ENCODE results near the gene VSX2.
"Not testable (repeated sequence)": the region's sequence is repeated elsewhere in the genome, so short reads cannot be mapped to it uniquely, and the experiment has no call there.

The VSX2 gene

GRCh38 chr14:74260525-74261233 lies 21.4 kb downstream of the VSX2 start:
- no peak for DNase-seq

GRCh38 chr14:74261288-74261687 lies 22.0 kb downstream of the VSX2 start:
- DNase-seq = no peak

DNA sequence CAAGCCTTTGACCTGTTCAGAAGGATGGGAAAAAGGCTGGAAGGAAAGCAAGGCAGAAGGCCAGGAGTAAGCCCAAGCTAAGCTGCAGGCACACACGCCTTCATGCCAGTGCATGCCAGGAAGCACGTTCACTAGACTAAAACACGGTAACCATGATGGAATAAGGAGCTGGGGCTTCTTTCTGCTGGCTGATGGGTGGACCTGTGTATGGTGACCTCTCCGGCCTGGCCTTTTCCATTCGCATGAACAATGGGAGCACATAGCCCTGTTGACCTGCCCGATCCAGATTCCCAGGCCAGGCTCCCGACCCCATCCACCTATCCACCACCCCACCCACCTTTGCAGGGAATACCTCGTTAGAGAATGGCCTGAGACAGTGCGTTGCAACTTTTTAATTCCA lies 22.8 kb downstream of the VSX2 start:
- no peak for DNase-seq

- no peak for DNase-seq
These were observed 23.9 kb downstream of the VSX2 start for GRCh38 chr14:74263181-74263580.

GRCh38 chr14:74263921-74264320 lies 24.7 kb downstream of the VSX2 start:
- DNase-seq = no peak

GRCh38 chr14:74265301-74265965 lies 26.2 kb downstream of the VSX2 start:
- DNase-seq = no peak

- no peak for DNase-seq
These were observed 28.3 kb downstream of the VSX2 start for GRCh38 chr14:74267588-74267987.

DNA sequence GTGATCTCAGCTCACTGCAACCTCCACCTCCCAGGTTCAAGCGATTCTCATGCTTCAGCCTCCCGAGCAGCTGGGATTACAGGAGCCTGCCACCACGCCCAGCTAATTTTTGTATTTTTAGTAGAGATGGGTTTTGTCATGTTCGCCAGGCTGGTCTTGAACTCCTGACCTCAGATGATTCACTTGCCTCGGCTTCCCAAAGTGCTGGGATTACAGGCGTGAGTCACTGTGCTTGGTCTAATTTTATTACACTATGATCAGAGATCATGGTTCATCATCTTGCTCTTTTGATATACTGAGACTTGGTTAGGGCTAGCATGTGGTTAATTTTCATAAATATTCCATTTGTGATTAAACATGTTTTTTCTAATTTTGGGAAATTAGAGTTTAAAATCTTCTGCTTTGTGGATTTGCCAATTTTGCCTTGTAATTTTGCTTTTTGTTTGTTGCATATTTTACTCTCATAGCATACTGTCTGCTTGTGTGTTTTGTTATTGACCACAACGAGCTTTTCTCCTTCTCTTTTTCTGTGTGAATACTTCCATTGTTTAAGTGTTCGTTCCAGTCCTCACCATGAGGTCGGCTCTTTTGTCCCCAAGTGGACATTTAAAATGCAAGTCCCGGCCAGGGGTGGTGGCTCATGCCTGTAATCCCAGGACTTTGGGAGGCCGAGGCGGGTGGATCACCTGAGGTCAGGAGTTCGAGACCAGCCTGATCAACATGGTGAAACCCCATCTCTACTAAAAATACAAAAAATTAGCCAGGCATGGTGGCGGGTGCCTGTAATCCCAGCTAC lies 31.3 kb downstream of the VSX2 start:
- not testable (repeated sequence) for DNase-seq

DNA sequence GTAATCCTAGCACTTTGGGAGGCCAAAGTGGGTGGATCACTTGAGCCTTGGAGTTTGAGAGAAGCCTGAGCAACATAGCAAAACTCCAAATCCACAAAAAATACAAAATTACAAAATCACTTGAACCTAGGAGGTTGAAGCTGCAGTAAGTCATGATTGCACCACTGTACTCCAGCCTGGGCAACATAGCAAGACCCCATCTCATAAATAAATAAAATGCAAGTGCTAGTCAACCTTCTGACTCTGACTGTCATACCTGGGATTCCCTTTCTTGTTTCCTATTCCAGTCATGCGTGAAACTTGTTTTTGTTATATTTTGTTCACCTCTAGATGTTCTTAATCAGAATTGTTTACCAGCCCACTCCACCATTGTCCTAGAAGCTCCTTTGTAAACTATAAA lies 32.1 kb downstream of the VSX2 start:
- DNase-seq = no peak

DNA sequence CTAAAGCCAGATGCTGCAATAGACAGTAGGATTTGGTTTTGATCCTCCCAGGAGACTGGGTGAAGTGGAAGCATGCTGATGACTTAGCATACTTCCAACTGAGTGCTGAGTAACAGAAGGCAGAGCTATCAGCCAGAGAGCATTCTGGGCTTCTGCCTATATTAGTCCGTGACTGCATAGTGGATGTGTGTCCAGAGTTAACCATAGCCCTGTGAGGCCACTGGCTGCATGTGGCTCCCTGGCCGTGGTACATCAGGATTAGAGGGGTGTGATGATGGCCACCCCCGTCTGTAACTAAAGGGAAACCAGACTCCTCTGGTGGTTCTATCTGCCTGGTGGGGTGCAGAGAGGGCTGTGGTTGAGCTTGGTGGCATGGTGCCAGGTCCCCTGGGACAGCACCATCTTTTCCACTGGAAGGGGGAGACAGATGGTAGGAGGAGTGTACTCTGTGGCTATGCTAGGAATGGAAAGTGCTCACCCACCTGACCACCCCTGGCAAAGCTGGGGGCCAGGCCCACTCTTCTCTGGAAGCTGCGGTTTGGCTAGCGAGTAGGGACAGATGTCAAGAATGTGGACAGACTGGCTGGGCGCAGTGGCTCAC lies 36.1 kb downstream of the VSX2 start:
- DNase-seq = no peak

DNA sequence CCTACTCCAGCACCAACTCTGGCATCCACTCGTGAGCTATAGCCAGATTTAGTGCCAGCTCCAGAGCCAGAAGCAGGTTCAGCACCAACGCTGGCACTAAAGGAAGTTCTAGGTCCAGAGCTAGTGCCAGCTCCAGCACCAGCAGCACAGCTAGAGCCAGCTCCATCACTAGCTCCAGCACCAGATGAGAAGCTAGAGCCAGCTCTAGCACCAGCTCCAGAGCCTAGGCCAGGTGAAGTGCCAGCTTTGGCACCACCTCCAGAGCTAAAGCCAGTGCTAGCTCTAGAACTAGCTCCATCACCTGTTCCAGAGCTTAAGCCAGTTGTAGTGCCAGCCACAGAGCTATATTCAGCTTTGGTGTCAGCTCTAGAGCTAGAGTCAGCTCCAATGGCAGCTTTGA lies 38.8 kb downstream of the VSX2 start:
- no peak for DNase-seq

DNA sequence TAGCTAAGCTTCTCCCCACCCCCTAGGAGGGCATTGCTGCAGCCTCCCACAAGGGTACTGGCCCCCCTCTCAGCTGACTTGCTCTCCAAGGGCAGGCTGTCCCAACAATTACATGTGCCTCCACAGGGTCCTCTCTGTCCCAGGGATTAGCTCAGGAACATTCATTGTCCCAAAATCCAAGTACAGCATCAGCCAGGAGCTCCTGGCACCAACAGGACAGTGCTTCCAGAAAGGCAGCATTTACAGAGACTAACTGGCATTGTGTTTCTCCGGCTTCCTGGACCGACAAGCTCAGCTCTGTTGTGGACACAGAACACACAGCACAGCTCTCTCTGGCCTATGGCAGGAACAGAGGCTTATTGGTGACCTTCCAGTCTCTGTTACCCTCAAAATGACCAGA lies 41.8 kb downstream of the VSX2 start:
- DNase-seq = no peak

GRCh38 chr14:74286736-74287135 lies 47.5 kb downstream of the VSX2 start:
- no peak for DNase-seq

- no peak for DNase-seq
These were observed 50.6 kb downstream of the VSX2 start for GRCh38 chr14:74289801-74290200.

DNA sequence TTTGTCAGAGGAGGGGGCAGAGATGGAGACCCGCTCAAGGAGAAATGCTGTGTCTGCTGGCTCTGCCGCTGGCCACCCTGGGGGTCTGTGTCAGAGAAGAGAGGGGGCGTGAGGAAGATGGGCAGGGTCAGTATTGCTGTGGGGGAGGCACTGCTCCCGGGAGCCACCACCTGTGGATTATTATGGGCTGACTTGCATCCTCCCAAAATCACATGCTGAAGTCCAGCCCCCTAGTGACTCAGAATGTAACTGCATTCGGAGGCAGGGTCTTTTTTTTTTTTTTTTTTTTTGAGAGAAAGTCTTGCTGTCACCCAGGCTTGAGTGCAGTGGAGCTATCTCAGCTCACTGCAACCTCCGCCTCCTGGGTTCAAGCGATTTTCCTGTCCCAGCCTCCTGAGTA lies 51.2 kb downstream of the VSX2 start:
- DNase-seq = no peak

GRCh38 chr14:74292061-74292460 lies 52.8 kb downstream of the VSX2 start:
- DNase-seq = no peak

DNA sequence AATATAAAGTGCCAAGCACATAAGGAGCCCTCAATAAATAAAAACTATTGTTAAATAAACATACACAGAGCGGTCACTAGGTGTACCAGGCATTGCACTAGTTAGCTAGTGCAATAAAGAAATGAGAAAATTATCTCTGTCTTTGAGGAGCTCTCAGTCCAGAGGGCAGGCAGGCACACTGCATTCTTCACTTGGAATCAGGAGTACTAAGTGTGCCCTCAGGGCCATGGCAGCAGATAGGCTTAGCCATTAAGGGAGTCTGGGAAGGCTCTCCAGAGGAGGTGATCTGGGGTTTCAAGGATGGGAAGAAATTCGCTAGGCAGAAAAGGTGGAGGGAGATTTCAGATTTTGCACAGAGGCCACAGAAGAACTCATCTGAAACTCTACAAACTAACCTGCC lies 54.4 kb downstream of the VSX2 start:
- no peak for DNase-seq

DNA sequence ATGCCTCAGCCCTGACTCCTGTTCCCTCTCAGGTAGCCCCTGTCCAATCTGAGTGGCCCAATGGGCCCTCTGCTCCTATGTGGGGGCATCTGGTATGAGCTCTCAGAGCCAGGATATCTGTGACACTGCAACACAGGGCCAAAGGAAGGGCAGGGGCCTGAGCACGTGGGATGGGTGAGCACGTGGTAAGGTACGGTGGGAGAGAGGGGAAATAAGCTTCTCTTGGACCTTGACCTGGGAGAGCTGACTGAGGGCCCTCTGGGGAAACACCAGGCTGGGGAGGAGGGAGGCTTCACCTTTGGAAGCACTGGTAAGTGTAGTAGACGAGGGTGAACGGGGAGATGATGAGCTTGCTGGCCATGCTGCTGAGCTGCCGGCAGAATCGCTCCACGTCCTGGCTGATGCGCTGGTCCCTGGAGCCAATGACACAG lies 56.8 kb downstream of the VSX2 start:
- no peak for DNase-seq

GRCh38 chr14:74297986-74298385 lies 58.7 kb downstream of the VSX2 start:
- no peak for DNase-seq

DNA sequence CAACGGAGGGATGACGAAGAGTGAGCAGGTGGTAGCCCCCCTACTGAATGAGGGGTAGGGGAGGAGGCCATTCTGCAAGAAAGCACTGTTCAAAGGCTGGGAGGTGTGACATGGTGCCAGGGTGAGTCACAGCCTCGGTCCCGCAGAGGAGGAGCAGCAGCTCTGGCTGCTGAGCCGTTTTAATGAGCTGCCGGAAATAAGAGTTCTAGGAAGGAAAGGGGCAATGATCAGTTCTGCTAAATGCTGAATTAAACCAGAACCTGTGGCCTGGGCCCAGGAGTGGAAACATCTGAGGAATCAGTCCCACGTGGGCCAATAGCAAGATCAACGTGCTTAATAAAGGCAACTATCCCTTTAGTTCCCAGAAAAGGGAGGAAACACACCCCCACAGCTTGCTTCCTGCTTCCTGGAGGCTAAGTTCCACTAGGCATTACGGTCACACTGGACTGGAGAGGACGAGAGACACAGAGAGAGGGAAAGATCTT lies 59.9 kb downstream of the VSX2 start:
- no peak for DNase-seq

GRCh38 chr14:74301594-74302151 lies 62.4 kb downstream of the VSX2 start:
- DNase-seq = no peak

- DNase-seq = no peak
These were observed 62.9 kb downstream of the VSX2 start for GRCh38 chr14:74302152-74302628.

Measured in activated effector memory CD4-positive, alpha-beta T cell treated with Interleukin-2 at 50 U/mL for 16 hours (primary cell).